AG04449 (cell line): ENCODE measurements around the gene SCAMP2.

Experiments
- CTCF ChIA-PET: fragments of 350-600 bp; formaldehyde crosslinking; extraction: SDS; loops from one replicate; lab custom pipeline; 2021; ENCODE audit warnings: antibody characterized with exemption; lab: Yijun Ruan, JAX
- POLR2A ChIA-PET: fragments of 400-600, 350-600 bp; formaldehyde crosslinking; extraction: SDS; loops from one replicate; lab custom pipeline; 2020; ENCODE audit warnings: antibody characterized with exemption, inconsistent platforms; lab: Yijun Ruan, JAX
- DNase-seq: peaks from one replicate; pipeline ENCODE4 v3.0.0-alpha.2; 2010; ENCODE audit warnings: low read depth, low spot score
- H3K4me3 ChIP-seq: 2 replicates; pipeline ENCODE4 v1.5.1; 2011; ENCODE audit warnings: low read depth, mild to moderate bottlenecking, control low read depth, low read length
- TF ChIP-seq, protein P1 (sequence below): IDR thresholded peaks from one replicate; pipeline ENCODE4 v1.5.1; 2011; ENCODE audit warnings: mild to moderate bottlenecking, moderate library complexity, low read length, control low read depth, inconsistent platforms; ENCODE audit not compliant: insufficient read depth; ENCODE audit errors: missing control alignments

SCAMP2 gene

DNA sequence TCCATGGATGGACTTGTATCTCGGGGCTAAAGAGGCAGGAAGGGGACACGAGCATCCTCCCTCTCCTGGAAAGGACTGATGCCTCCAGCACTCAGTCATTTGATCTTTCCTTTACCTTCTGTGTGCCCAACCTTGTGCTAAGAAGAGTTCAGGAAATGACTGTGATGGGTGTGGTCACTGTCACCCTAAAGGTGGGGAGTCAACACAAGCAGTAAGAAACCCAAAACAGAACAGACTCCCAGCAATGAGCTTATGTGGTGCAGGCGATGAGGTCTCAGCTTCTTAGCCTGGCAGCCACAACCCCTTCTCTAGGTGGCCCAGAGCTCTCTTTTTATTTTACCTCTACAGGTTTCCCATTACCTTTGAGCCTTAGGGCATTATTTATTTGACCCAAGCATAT is 20.5 kb upstream of the SCAMP2 start:
- H3K4me3 ChIP-seq: no peak overlapping the region
- DNase-seq: no peak
- ChIA-PET CTCF (interaction anchor here (1.1 to 9.3 kb wide), 2 partner anchors 9 to 112 kb away, joined by 3 to 134 read pairs; partner anchors contain the start of gene FAM219B), POLR2A (no interaction called here)
- TF ChIP-seq, protein P1, sequence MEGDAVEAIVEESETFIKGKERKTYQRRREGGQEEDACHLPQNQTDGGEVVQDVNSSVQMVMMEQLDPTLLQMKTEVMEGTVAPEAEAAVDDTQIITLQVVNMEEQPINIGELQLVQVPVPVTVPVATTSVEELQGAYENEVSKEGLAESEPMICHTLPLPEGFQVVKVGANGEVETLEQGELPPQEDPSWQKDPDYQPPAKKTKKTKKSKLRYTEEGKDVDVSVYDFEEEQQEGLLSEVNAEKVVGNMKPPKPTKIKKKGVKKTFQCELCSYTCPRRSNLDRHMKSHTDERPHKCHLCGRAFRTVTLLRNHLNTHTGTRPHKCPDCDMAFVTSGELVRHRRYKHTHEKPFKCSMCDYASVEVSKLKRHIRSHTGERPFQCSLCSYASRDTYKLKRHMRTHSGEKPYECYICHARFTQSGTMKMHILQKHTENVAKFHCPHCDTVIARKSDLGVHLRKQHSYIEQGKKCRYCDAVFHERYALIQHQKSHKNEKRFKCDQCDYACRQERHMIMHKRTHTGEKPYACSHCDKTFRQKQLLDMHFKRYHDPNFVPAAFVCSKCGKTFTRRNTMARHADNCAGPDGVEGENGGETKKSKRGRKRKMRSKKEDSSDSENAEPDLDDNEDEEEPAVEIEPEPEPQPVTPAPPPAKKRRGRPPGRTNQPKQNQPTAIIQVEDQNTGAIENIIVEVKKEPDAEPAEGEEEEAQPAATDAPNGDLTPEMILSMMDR: no peak

DNA sequence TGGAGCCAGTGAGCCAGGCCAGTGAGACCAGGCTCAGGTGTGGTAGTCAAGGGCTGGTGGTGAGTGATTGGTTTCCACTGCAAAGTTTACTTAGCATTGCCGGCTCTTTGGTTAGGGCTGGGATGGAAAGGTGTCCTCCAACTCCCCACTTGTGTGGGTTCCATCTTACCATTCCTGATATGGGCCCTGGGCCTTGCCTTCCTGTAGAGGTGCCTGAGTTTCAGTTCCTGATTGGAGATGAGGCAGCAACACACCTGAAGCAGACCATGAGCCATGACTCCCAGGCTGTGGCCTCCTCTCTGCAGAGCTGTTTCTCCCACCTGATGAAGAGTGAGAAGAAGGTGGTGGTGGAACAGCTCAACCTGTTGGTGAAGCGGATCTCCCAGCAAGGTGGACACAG is 19.8 kb upstream of the SCAMP2 start:
- POLR2A ChIA-PET: no interaction called here
- no peak overlapping the region for H3K4me3 ChIP-seq
- TF ChIP-seq, protein P1: no peak
- DNase-seq: no peak
- CTCF ChIA-PET: interaction anchor here (9.3 kb wide), 1 partner anchor 10 kb away, joined by 134 read pairs; the partner anchor contains the start of gene FAM219B

DNA sequence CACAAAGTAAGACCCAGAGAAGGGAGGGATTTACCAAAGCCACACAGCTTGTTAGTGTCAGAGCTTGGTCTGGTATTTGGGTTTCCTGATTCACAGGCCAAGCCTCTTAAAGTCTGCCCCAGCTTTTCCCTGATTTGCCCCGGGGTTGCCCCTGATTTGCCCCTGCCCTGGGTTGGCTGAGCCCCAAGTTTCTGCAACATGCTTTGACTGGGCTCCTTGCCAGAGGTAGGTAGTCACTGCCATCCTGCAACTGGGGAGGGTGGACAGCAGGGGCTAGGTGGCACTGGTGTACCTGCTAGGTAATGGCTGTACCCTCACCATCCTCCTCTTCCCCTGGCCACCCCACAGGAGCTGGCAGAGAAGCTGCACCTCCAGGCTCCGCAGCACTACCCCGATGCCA is 19.1 kb upstream of the SCAMP2 start:
- ChIA-PET POLR2A (no interaction called here), CTCF (interaction anchor here (9.3 kb wide), 1 partner anchor 11 kb away, joined by 134 read pairs; the partner anchor contains the start of gene FAM219B)
- TF ChIP-seq, protein P1: no peak
- DNase-seq: no peak
- no peak overlapping the region for H3K4me3 ChIP-seq

DNA sequence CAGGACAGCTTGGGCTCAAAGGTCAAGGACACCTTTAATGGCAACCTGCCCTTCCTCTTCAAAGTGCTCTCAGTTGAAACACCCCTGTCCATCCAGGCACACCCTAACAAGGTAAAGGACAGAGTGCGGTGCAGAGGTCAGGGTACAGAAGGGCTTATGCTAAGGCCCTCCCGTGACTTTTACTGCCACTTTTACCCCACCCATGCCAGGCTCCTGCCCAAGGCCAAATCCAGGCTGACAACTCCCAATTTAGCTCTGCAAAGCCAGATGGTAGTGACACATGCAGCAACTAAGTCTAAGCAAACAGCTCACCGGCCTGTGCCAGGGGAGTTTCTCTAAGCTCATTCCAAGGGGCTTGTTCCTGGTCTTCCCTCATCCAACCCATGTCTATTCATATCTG is 18.3 kb upstream of the SCAMP2 start:
- TF ChIP-seq, protein P1: no peak
- no peak overlapping the region; the same call in 1 of the 2 replicates for H3K4me3 ChIP-seq
- CTCF ChIA-PET: interaction anchor here (1.0 to 9.3 kb wide), 2 partner anchors 12 to 122 kb away, joined by 3 to 134 read pairs; partner anchors contain the start of gene FAM219B
- no peak for DNase-seq
- POLR2A ChIA-PET: interaction anchor here (0.7 kb wide), 1 partner anchor 65 kb away, joined by 3 read pairs; the partner anchor contains the start of gene RPP25

DNA sequence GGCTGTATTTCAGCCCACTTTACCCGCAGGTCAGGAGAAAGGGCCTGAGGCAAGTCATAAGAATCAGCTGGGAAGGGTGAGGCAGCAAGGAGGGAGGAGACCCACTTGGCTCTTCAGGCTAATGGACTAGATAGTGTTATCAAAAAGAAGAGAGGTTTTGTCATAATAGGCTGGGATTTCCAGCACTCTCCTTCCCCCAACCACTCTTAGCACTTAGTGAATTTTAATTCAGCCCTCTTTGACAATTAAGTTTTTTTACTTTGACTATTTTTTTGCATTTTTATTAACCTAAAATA is 17.4 kb upstream of the SCAMP2 start:
- POLR2A ChIA-PET: no interaction called here
- TF ChIP-seq, protein P1: no peak
- DNase-seq: no peak
- CTCF ChIA-PET: interaction anchor here (9.3 kb wide), 1 partner anchor 13 kb away, joined by 134 read pairs; the partner anchor contains the start of gene FAM219B
- H3K4me3 ChIP-seq: peak overlapping the region; percentile 100

DNA sequence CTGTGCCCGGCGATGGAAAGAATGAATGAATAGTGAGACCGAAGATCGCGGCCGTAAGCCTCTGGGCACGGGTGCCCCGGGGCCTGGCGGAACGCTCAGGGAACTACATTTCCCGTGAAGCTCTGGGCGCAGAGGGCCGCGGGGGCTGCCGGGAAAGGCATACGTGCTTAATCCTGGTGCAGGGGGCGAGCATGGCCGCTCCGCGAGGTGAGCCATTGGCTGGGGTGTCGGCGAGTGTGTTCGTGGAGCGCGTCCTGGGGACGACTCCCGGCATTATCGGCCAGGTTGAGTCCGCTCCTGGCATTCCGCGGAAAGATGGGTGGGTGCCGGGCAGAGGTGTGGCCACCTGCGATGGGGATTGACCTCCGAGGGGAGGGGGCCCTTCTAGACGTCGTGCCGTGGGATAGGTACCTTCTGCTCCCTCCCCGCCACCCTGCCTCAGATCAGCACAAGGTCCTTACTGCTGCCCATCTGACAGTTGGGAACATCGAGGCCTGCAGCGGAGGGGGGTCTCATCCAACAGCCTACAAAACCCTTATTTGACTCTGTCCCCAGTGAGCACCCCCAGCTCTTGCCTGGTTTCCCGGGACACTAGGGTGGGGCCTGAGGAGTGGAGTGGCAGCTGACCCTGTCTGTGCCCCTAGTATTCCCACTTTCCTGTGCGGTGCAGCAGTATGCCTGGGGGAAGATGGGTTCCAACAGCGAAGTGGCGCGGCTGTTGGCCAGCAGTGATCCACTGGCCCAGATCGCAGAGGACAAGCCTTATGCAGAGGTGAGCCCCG is 16.9 kb upstream of the SCAMP2 start, which contains the start of gene MPI:
Gene MPI, plus strand, starts transcription at position 160 of the 782 bp plus-strand sequence. Its CDS starts 32 bp downstream, at position 192.
- peak within 1 kb of the TSS; percentile 100 for H3K4me3 ChIP-seq
- TF ChIP-seq, protein P1: no peak
- CTCF ChIA-PET: interaction anchor here (1.0 to 9.3 kb wide), 5 partner anchors 13 to 109 kb away, joined by 3 to 134 read pairs (median 3); partner anchors contain the start of gene FAM219B
- DNase-seq: no peak
- POLR2A ChIA-PET: interaction anchor here (0.7 to 1.1 kb wide), 5 partner anchors 8 to 107 kb away, joined by 3 to 10 read pairs (median 4); partner anchors contain the start of gene FAM219B
